ENCODE data around the gene DGLUCY. TPM values are rescaled to one million over a fixed set of nuclear protein-coding genes. Genes with fewer than 3 reads are reported as not detected.
"Not testable (repeated sequence)": the region's sequence is repeated elsewhere in the genome, so short reads cannot be mapped to it uniquely, and the experiment has no call there.

DGLUCY gene
- total RNA-seq, 1 donor from 2014 or later = 97.6 TPM

GRCh38 chr14:91108941-91109611 is 4.8 kb upstream of the DGLUCY start:
- no peak for DNase-seq (ENCODE audit: low spot score)

GRCh38 chr14:91111443-91111842 is 2.4 kb upstream of the DGLUCY start:
- no peak for DNase-seq (ENCODE audit: low spot score)

- no peak for DNase-seq (ENCODE audit: low spot score)
Observed at GRCh38 chr14:91112194-91112593, 1.7 kb upstream of the DGLUCY start.

GRCh38 chr14:91114079-91115065 is 499 bp downstream of the DGLUCY start:
- peak; percentile 70 for DNase-seq (ENCODE audit: low spot score)

GRCh38 chr14:91115986-91116770 is 2.3 kb downstream of the DGLUCY start:
- DNase-seq (ENCODE audit: low spot score) = no peak

- DNase-seq (ENCODE audit: low spot score) = no peak
Observed at GRCh38 chr14:91116913-91117588, 3.2 kb downstream of the DGLUCY start.

GRCh38 chr14:91117960-91118359 is 4.1 kb downstream of the DGLUCY start:
- no peak for DNase-seq (ENCODE audit: low spot score)

GRCh38 chr14:91118511-91119068 is 4.7 kb downstream of the DGLUCY start:
- DNase-seq (ENCODE audit: low spot score) = no peak

GRCh38 chr14:91119556-91120311 is 5.9 kb downstream of the DGLUCY start:
- no peak for DNase-seq (ENCODE audit: low spot score)

GRCh38 chr14:91123201-91123600 is 9.3 kb downstream of the DGLUCY start:
- no peak for DNase-seq (ENCODE audit: low spot score)

- not testable (repeated sequence) for DNase-seq (ENCODE audit: low spot score)
Observed at GRCh38 chr14:91124406-91125270, 10.8 kb downstream of the DGLUCY start.

GRCh38 chr14:91125271-91125660 is 11.4 kb downstream of the DGLUCY start:
- DNase-seq (ENCODE audit: low spot score) = no peak

GRCh38 chr14:91125801-91126200 is 11.9 kb downstream of the DGLUCY start:
- no peak for DNase-seq (ENCODE audit: low spot score)

GRCh38 chr14:91126761-91127160 is 12.9 kb downstream of the DGLUCY start:
- DNase-seq (ENCODE audit: low spot score) = no peak

GRCh38 chr14:91127401-91127801 is 13.5 kb downstream of the DGLUCY start:
- peak; percentile 78 for DNase-seq (ENCODE audit: low spot score)

GRCh38 chr14:91127924-91128323 is 14.1 kb downstream of the DGLUCY start:
- no peak for DNase-seq (ENCODE audit: low spot score)

- no peak for DNase-seq (ENCODE audit: low spot score)
Observed at GRCh38 chr14:91128699-91129098, 14.8 kb downstream of the DGLUCY start.

GRCh38 chr14:91129261-91129660 is 15.4 kb downstream of the DGLUCY start:
- no peak for DNase-seq (ENCODE audit: low spot score)

- no peak for DNase-seq (ENCODE audit: low spot score)
Observed at GRCh38 chr14:91135039-91135438, 21.2 kb downstream of the DGLUCY start.
